Smooth muscle cell of the brain vasculature (primary cell): ENCODE results near the gene BCLAF3.

Source experiments
- DNase-seq: peaks from one replicate; pipeline ENCODE4 v3.0.0-alpha.2; 2012; ENCODE audit warnings: low read depth, low spot score

The BCLAF3 gene

DNA sequence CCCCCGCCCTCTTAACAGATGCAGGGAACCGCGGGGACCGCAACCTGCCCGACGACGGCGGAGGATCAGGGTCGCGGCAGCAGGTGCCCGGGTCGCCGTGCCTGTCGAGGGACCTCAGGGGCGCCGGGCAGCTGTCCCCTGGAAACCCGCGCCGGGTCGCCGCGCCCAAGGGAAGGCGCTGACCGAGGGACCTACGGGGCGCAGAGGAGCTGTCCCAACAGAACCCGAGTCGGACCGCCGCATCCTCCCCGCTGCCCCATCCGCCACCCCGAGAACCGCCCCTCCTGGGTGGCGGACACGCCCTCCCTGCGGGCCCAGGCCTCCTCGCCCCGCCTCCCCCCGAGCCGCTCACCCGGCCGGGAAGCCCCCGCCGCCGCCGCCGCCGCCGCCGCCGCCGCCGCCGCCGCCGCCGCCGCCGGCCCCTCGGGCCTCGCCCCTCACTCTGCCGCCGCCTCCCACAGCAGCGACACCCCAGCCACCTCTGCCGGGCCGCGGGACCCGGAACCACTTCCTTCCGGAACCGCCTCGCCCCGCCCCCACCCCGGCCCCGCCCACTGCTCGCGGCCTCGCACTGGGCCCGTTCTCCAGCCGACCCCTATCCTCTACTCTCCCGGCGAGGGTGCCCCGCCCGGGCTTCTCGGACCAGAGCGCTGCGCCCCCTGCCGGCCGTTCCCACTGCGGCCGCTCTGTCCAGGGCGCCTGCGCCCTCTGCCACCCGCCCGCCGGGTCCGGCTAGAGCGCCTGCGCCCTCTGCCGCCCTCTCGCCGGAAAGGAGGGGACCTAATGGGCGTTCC, at the start of gene BCLAF3:
TSS of gene BCLAF3 (minus strand) at position 506 of the 794 bp plus-strand sequence. CDS start 20,797 bp downstream, outside the sequence.
- DNase-seq = peak; percentile 51

DNA sequence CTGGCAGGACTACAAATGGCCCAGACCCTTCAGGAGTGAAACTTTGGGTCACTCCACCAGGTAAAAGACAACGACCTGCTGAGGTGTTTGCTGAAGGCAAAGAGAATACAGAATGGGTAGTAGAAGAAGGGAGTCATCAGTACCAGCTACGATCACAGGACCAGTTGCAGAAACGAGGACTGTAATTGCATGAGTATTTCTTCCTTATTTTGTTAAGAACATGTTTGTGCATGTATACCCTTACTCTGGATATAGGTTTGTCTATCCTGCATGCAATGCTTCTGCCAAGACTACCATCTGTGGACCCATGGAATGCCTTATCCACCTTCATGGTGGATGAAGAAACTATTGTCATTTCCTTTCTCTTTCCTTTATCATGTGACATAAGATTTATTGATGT, 48.1 kb upstream of the BCLAF3 start:
- no peak for DNase-seq

DNA sequence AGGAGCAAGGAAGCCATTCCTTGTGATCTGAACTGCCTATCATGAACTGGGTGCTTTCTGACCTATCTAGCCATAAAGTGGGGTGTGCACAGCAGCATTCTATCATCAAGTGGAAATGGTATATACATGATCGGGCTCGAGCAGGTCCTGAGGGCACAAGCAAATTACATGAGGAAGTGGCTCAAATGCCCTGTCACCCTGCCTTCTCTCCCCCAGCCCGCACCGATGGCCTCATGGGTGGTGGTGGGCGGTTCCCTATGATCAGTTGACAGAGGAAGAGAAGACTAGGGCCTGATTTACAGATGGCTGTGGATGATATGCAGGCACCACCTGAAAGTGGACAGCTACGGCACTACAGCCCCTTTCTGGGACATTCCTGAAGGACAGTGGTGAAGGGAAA, 46.3 kb upstream of the BCLAF3 start:
- DNase-seq = no peak

- no peak for DNase-seq
Measured at GRCh38 chrX:20032201-20032600, 41.3 kb upstream of the BCLAF3 start.

DNA sequence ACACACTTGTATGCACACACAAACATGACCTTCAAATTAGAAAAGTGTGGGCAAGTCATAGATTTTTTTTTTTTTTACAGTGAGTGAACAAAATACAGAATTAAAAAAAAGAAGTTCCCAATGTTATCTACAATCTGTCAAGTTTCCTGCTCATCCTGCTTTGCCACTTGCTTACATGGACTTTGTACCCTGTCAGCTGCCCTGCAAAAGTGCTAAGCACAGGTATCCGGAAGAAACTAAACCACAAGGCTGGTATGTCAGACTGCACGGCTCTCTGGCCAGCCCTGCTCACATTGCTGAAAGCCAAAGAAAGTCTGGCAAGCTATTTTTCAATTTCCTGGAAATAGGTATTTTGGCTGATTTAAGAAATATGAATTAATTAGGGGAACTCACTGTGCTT, 38.9 kb upstream of the BCLAF3 start:
- DNase-seq = no peak

GRCh38 chrX:20028588-20028987, 37.7 kb upstream of the BCLAF3 start:
- DNase-seq = no peak

DNA sequence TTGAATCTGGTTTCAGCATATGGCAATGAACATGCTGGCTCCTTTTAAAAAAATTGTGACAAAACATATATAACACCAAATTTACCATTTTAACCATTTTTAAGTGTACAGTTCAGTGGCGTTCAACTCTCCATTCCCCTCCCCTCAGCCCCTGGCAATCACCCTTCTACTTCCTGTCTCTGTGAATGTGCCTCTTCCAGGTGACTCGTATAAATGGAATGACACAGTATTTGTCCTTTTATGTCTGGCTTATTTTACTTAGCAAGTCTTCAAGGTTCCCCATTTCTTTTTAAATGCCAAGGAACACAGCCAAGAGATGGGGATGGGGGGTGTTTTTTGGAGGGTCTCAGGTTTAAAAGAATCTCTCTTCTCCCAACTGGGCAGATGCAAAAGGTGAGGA, 35.4 kb upstream of the BCLAF3 start:
- DNase-seq = no peak

DNA sequence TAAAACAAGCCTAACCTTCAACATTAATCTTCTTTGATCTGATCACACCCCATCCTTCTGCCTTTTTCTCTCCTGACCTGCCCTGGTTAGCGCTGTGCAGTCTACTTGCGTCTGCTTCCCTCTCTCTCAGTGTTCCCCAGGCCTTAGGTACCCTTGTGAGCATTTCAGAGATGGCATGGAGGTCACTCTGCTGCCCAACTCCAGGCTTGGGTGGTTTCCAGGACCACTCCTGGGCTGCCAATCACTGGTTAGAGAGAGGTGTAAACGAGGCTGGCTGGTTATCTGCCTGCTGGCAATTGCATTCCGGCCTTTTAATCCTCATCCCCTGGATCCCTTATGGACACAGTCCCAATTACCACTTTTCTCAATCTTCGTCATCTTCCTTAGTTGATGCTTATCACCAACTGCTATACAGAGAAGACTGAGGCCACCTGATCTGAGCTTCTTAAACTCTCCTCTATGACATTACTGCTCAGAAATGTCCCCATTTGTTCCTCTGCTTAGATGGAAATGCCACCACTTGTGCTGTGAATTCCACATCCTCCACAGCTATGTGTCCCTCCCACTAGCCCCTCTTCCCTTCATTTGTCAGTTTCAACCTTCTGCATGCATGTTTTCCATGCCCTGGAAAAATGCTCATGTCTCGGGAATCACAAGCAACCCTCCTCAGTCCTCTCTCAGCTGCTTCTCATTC, 29.0 kb upstream of the BCLAF3 start:
- DNase-seq = no peak

DNA sequence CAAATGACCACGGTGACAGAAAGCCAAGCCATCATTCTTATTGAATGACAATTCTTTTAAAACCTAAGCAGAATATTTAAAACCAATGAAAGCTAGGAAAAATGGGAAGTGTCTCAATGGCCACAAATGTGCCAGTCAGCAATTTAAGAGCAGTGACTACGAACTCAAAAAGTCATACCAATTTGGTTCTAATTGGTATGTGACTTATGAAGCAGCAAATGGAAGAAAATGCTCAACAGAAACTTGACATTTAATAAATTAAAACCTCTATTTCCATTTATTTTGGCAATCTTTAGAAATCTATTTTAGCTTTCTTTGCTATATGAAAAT, 25.7 kb upstream of the BCLAF3 start:
- DNase-seq = no peak

DNA sequence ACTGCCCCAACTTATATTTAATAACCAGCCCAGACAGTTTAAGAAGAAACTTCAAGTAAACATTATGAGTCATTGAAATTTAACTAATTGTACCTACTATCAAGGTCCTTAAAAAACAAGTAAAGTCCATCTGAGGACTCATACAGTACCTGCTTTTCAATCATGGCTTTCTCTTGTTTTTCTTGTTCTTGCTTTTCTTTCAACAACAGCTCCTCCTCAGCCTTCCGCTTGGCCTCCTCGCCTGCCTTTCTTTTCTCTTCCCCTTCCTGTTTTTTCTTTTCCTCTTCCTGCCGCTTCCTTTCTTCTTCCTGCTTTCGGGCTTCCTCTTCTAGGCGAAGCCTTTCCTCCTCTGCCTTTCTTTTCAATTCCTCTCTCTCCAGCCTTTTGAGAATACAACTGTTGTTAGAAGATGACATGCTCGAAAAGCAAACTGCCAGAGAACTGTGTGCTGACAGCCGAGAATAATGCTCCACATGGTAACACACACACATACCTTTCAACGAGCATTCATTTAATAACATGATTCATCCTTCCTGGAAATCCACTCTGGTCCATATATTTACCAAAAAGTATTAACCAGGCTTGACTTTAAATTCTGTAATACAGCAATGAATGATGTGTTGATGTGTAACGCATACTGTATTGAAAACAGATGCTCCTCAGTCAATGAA, 25.2 kb upstream of the BCLAF3 start:
- no peak for DNase-seq

- no peak for DNase-seq
Measured at GRCh38 chrX:20015422-20015821, 24.6 kb upstream of the BCLAF3 start.

DNA sequence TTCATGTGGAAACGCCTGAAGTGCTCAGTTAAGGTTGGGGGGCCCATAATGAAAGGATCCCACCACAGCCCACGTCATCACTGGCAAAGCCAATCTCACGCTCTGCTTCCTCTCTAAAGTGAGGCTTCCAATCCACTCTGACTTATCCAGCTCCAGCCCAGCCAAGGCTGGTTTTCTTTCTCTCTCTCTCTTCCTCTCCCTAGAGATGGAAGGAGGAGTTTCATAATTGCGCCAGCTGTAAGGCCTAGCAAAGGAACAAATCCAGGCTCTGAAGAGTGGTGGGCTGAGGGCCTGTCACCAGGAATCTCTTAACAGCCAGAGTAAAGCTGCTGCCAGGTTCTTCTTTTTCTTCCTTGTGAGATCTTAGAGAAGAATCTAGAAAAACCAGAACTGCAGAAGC, 20.7 kb upstream of the BCLAF3 start:
- no peak for DNase-seq

DNA sequence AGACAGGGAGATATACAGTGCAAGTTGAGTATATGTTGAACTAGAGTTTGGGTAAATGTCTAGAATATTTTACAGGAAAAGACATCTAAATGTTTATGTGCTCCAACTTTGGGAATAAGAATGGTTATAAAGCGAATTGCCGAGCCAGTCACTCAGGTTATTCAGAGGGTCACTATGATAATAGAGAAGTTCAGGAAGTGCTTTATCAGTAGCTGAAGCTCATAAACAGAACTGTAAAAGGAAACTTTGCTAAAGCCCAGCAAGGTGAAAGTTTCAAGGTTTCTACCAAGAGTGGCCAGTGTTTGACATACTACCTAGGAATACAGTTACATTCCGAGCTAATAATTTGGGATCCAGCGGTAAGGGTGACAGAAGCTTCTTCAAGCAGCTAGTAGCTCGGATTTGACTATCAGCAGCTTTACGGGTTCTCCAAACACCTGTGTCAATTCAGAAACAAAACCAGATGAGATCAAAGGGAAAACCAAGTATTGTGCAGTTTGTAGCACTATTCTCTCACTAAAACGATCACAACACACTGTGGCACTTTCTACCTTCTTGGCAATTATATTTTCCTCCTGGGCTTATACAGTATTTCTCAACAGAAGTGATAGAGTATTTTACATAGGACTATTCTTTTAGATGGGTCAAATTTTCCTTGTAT, 17.2 kb upstream of the BCLAF3 start:
- no peak for DNase-seq

GRCh38 chrX:20005883-20006282, 15.0 kb upstream of the BCLAF3 start:
- no peak for DNase-seq

- no peak for DNase-seq
Measured at GRCh38 chrX:20001588-20001987, 10.7 kb upstream of the BCLAF3 start.

- no peak for DNase-seq
Measured at GRCh38 chrX:19991350-19991718, 473 bp upstream of the BCLAF3 start.

DNA sequence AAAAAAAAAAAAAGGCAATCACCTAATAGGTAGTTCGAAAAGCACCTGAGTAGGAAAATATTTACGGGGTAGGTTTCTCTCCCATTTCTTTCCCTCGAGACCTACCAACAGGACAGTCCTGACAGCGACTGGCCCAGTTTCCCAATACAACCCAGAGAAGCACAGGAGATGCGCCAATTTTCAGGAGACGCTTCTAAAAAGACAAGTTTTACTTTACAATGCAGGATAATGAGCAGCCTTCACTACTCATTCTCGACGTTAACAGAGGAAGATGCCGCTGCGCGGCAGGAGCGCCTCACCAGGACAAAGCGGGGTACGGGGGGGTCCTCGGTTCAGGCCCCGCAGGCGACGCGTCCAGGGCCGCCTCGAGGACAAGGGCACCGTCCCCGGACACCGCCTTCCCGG, 708 bp downstream of the BCLAF3 start:
- no peak for DNase-seq

DNA sequence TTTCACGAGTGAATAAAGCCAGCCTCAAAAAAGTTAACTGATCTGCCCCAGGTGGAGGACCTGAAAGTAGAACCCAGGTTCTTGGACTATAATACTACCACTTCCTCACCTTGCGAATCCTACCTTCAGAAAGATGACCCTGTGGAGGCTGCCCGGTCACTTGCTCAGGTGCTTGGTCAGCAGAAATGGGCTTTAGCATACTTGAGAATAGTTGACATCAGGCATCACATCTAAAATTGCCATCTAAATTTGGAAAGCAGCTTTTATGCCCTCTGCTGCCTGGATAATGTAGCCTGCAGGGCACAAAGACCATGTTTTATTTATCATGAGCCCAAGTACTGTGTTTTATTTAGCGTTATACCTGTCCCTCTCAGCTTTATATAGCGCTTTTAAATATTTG, 3.0 kb downstream of the BCLAF3 start:
- no peak for DNase-seq

GRCh38 chrX:19986531-19986930, 4.3 kb downstream of the BCLAF3 start:
- DNase-seq = no peak

DNA sequence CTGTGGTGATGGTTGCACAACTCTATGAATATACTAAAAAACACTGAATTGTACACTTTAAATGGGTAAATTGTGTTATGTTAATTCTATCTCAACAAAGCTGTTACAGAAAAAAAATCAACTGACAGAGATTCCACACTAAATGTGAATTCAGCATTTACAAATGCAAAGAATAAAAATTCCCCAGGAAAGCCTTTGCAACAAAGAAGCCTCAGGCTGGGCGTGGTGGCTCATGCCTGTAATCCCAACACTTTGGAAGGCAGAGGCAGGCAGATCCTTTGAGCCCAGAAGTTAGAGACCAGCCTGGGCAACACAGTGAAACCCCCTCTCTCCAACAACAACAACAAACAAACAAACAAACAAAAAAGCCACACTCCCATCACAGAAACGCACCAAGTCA, 8.9 kb downstream of the BCLAF3 start:
- no peak for DNase-seq

DNA sequence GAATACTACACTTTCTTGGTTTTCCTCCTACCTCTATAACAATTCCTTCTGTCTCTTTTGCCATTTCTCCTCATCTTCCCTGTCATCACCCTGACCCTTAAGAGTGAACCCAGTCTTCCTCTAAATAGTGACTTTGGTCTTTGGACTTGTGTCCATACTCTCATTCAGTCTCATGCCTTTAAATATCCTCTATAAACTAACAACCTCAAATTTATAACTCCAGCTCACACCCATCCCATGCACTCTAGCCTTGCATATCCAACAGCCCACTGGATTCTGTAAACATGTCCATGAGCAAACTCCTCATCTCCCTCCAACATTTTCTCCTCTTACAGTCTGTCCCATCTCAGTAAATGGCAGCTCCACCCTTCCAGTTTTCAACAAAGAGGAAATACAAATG, 15.0 kb downstream of the BCLAF3 start:
- DNase-seq = no peak

DNA sequence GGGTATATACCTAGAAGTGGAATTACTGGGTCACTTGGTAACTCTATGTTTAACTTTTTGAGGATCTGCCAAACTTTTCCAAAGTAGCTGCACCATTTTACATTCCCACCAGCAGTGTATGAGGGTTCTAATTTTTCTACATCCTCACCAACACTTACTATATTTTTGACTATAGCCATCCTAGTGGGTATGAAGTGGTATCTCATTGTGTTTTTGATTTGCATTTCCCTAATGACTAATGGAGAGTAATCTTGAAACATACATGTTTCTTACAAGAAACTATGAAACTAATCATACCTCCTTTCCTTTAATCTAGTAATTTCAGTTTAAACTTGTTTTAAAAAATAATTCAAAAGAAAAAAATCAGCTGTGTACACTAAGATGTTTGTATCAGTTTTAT, 17.9 kb downstream of the BCLAF3 start:
- no peak for DNase-seq
